KMS-11 (cell line): Measurements from ENCODE around the gene MRE11.

Experiments used
- H2AFZ ChIP-seq: fragments of 200-600 bp; sonication (generic); 2 replicates; pipeline ENCODE4 v1.6.1; 2016; ENCODE audit warnings: antibody characterized with exemption, mixed run types, low read depth
- H3K27ac ChIP-seq: fragments of 200-600 bp; sonication (generic); 2 replicates; pipeline ENCODE4 v1.6.1; 2016; ENCODE audit warnings: mild to moderate bottlenecking, mixed run types
- H3K27me3 ChIP-seq: fragments of 200-600 bp; sonication (generic); 2 replicates; pipeline ENCODE4 v1.6.1; 2017; ENCODE audit warnings: mild to moderate bottlenecking, low read depth, mixed run types, moderate library complexity; ENCODE audit not compliant: insufficient read depth
- H3K36me3 ChIP-seq: fragments of 200-600 bp; sonication (generic); 2 replicates; pipeline ENCODE4 v1.6.1; 2017; ENCODE audit warnings: mild to moderate bottlenecking, mixed run types; ENCODE audit not compliant: insufficient read depth
- H3K4me1 ChIP-seq: fragments of 200-600 bp; sonication (generic); 2 replicates; pipeline ENCODE4 v1.6.1; 2016; ENCODE audit warnings: mild to moderate bottlenecking, low read depth, mixed run types; ENCODE audit not compliant: poor library complexity, severe bottlenecking
- H3K4me2 ChIP-seq: fragments of 200-600 bp; sonication (generic); 2 replicates; pipeline ENCODE4 v1.7.0; 2016; ENCODE audit warnings: mild to moderate bottlenecking, mixed run types
- H3K4me3 ChIP-seq: fragments of 200-600 bp; sonication (generic); IDR thresholded peaks from 2 replicates; pipeline ENCODE4 v1.6.1; 2017; ENCODE audit warnings: low read depth, low read length, mixed read lengths; ENCODE audit not compliant: insufficient read depth
- H3K79me2 ChIP-seq: fragments of 200-600 bp; sonication (generic); 2 replicates; pipeline ENCODE4 v1.6.1; 2016; ENCODE audit warnings: low read depth, mixed run types; ENCODE audit not compliant: insufficient read depth
- H3K9ac ChIP-seq: fragments of 200-600 bp; sonication (generic); 2 replicates; pipeline ENCODE4 v1.6.1; 2016; ENCODE audit warnings: mild to moderate bottlenecking, mixed run types
- H4K20me1 ChIP-seq: fragments of 200-600 bp; sonication (generic); 2 replicates; pipeline ENCODE4 v1.6.1; 2016; ENCODE audit warnings: mild to moderate bottlenecking, mixed run types; ENCODE audit not compliant: insufficient read depth
- TF ChIP-seq, protein P1 (sequence below): fragments of 200-600 bp; sonication (generic); conservative IDR thresholded peaks from 2 replicates; pipeline ENCODE4 v1.6.1; 2017; ENCODE audit warnings: low read depth, mild to moderate bottlenecking, antibody characterized with exemption, low read length, moderate library complexity, mixed read lengths

Gene MRE11

DNA sequence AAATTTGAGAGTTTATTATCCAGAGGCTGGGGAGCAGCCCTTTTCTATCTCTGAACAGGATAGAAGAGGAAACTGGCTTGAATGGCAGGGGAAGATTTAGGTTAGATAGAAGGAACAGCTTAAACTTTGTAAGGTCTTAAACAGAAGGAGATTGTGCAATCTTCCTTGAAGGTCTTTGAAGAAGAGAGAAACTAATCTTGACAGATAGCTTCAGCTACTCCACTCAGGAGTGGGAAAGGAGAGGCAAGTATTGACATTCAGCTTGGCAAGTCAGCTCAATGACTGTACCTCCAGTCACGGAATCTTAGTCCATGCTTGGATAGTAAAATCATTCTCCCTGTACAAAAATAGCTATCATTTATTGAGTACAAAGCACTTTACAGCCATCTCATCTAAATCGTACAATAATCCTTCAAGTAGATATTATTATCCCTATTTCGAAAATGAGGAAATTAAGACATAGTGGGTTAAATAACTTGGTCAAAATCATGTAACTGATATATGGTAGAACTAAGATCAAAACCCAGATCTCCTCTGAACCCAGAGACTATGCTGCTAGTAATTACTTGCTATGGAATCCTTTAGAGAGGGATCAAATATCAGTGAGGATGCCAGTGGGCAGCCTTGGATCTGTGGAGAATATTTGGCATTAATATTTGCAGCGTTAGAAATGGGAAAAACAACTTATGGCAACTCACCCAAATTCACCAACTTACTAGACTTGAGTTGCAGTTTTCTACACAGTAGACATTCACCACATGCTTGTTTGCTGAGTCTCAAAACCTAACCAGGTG lies 33.2 kb upstream of the MRE11 start:
- Histone ChIP-seq H3K27ac (no peak overlapping the region), H3K4me1 (peaks cover 11% of the 10 kb centered on the region), H4K20me1 (no peaks in the 10 kb centered on the region), H2AFZ (no peak overlapping the region), H3K36me3 (no peaks in the 10 kb centered on the region), H3K79me2 (no peaks in the 10 kb centered on the region), H3K4me2 (no peak overlapping the region), H3K4me3 (no peak overlapping the region), H3K27me3 (no peaks in the 10 kb centered on the region), H3K9ac (no peak overlapping the region)
- TF ChIP-seq, protein P1, sequence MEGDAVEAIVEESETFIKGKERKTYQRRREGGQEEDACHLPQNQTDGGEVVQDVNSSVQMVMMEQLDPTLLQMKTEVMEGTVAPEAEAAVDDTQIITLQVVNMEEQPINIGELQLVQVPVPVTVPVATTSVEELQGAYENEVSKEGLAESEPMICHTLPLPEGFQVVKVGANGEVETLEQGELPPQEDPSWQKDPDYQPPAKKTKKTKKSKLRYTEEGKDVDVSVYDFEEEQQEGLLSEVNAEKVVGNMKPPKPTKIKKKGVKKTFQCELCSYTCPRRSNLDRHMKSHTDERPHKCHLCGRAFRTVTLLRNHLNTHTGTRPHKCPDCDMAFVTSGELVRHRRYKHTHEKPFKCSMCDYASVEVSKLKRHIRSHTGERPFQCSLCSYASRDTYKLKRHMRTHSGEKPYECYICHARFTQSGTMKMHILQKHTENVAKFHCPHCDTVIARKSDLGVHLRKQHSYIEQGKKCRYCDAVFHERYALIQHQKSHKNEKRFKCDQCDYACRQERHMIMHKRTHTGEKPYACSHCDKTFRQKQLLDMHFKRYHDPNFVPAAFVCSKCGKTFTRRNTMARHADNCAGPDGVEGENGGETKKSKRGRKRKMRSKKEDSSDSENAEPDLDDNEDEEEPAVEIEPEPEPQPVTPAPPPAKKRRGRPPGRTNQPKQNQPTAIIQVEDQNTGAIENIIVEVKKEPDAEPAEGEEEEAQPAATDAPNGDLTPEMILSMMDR: no peak

DNA sequence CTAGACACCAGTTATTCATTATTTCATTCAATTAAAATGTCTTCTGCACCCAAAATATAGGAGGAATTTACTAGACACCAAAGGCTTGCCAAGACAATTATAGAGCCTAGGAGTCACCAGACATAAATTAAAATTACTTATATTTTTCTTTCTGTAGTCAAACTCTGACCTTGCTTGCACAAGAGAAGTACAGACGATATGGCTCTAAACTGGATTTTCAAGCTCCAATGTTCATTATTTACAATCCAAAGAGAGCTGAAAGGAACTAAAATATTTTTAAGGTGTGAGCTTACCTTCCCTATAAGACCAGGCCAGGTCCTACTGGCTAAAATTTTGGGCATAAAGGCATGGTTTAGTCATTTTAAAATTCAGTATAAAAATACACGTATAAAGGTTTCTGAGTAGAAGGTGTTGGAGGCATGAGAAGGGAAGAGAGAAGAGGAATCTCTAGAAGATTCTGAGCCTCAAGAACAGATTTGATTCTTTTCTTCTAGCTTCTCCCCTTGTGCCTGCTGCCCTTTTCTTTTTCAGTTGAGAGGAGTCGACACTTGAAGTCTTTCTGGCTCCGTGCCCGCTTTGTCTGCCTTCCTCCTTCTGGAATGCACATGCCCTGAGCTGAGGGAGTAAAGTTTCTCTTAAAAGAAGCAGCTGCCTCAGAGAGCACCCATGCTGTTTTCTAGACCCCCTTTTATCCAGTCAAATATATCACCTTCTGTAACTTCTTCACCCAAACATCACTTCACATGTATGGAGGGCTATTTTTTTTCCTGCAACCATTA lies 32.1 kb upstream of the MRE11 start:
- H3K4me1 ChIP-seq: peaks cover 11% of the 10 kb centered on the region
- no peak overlapping the region for H3K4me3 ChIP-seq
- H3K79me2 ChIP-seq: no peaks in the 10 kb centered on the region
- TF ChIP-seq, protein P1: no peak
- no peak overlapping the region for H3K9ac ChIP-seq
- no peak overlapping the region for H3K4me2 ChIP-seq
- H2AFZ ChIP-seq: no peak overlapping the region
- H3K27me3 ChIP-seq: no peaks in the 10 kb centered on the region
- no peaks in the 10 kb centered on the region for H4K20me1 ChIP-seq
- no peak overlapping the region for H3K27ac ChIP-seq
- H3K36me3 ChIP-seq: no peaks in the 10 kb centered on the region

DNA sequence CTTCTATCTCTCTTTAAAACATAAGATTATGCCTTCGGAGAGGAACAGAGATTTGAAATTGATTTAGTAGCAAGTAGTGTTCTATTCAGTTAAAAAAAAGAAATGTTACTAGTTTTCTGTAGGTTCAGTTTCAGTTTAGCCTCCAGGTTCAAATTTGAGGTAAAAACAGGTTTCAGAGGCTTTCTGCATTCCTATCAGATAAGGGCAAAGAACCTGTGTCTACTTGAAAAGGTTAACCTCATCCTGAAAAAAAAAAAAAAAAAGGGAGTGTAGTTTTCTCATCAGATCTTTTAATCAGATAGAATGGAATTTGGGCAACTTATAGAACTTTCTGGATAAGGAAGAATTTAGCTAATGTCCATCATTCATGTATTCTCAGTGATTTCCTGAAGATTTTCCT lies 30.7 kb upstream of the MRE11 start:
- Histone ChIP-seq H3K4me3 (no peak overlapping the region), H3K9ac (no peak overlapping the region), H2AFZ (no peak overlapping the region), H3K27ac (no peak overlapping the region), H3K36me3 (no peaks in the 10 kb centered on the region), H3K4me2 (no peak overlapping the region), H4K20me1 (no peaks in the 10 kb centered on the region), H3K79me2 (no peaks in the 10 kb centered on the region), H3K4me1 (peaks cover 11% of the 10 kb centered on the region), H3K27me3 (no peaks in the 10 kb centered on the region)
- TF ChIP-seq, protein P1: no peak

DNA sequence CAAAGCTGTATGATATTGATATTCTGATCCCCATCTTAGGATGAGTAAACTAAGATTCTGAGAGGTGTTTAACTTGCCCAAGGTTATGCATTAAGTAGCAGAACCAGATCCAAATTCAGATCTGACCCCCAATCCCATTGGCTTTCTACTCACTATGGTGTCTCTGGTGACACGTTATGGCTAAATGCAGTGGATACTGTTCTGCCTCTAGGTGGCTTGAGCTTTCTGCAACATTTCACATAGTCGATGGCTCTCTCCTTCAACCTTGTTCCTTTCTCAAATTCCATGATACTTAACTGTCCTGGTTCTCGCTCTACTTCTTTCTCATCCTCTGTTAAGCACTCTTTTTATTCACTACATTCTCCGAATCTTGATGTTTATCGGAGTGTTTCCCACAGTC lies 28.0 kb upstream of the MRE11 start:
- Histone ChIP-seq H3K27ac (no peak overlapping the region), H3K27me3 (no peaks in the 10 kb centered on the region), H3K4me1 (peaks cover 11% of the 10 kb centered on the region), H4K20me1 (no peaks in the 10 kb centered on the region), H3K36me3 (no peaks in the 10 kb centered on the region), H3K4me3 (no peak overlapping the region), H3K79me2 (no peaks in the 10 kb centered on the region), H3K4me2 (no peak overlapping the region), H2AFZ (no peak overlapping the region), H3K9ac (no peak overlapping the region)
- TF ChIP-seq, protein P1: no peak
